SU-DHL-6 (cell line): Measurements from ENCODE around the gene PPFIA2.

Source experiments
- H2AFZ ChIP-seq: fragments of 200-600 bp; sonication (generic); 2 replicates; pipeline ENCODE4 v1.6.1; 2014; ENCODE audit warnings: low read depth, mild to moderate bottlenecking, moderate library complexity, mixed read lengths, antibody characterized with exemption, low read length; ENCODE audit not compliant: severe bottlenecking
- H3F3A ChIP-seq: fragments of 200-600 bp; shearing (Covaris generic); 2 replicates; pipeline ENCODE4 v1.6.0; 2016; ENCODE audit warnings: antibody characterized with exemption, mild to moderate bottlenecking; ENCODE audit not compliant: insufficient read depth
- H3K27ac ChIP-seq: fragments of 200-600 bp; sonication (generic); 2 replicates; pipeline ENCODE4 v1.5.1; 2016; ENCODE audit warnings: low read depth, mild to moderate bottlenecking, low read length, moderate library complexity, mixed read lengths
- H3K27me3 ChIP-seq: fragments of 200-600 bp; sonication (generic), shearing (Covaris generic); 2 replicates; pipeline ENCODE4 v1.6.0; 2014; ENCODE audit warnings: mild to moderate bottlenecking, low read length
- H3K36me3 ChIP-seq: fragments of 200-600 bp; sonication (generic); 2 replicates; pipeline ENCODE4 v1.6.1; 2014; ENCODE audit warnings: mild to moderate bottlenecking, low read length, mixed read lengths
- H3K4me2 ChIP-seq: fragments of 300-600, 200-600 bp; shearing (Covaris generic), sonication (generic); 2 replicates; pipeline ENCODE4 v1.6.0; 2014; ENCODE audit warnings: low read length, low read depth, mild to moderate bottlenecking; ENCODE audit not compliant: poor library complexity, severe bottlenecking
- H3K4me3 ChIP-seq: fragments of 200-600 bp; sonication (generic); 2 replicates; pipeline ENCODE4 v1.5.1; 2014; ENCODE audit warnings: antibody characterized with exemption, low read length, mild to moderate bottlenecking, mixed read lengths; ENCODE audit not compliant: insufficient read depth, poor library complexity, severe bottlenecking
- H3K79me2 ChIP-seq: fragments of 200-600 bp; sonication (generic); 2 replicates; pipeline ENCODE4 v1.6.1; 2014; ENCODE audit warnings: mild to moderate bottlenecking, low read length, moderate library complexity; ENCODE audit not compliant: insufficient read depth
- H3K9ac ChIP-seq: fragments of 200-600 bp; sonication (generic); 2 replicates; pipeline ENCODE4 v1.7.0; 2014; ENCODE audit warnings: mild to moderate bottlenecking, low read length
- H3K9me2 ChIP-seq: fragments of 200-600 bp; sonication (generic); replicated peaks from 2 replicates; pipeline ENCODE4 v1.6.1; 2014; ENCODE audit warnings: low read length; ENCODE audit not compliant: insufficient read depth
- H3K9me3 ChIP-seq: fragments of 200-600 bp; sonication (generic); 2 replicates; pipeline ENCODE4 v1.6.1; 2014; ENCODE audit warnings: low read length, mixed read lengths; ENCODE audit not compliant: insufficient read depth
- H4K20me1 ChIP-seq: fragments of 200-600 bp; sonication (generic); 2 replicates; pipeline ENCODE4 v1.6.1; 2014; ENCODE audit warnings: low read depth, mild to moderate bottlenecking, antibody characterized with exemption, low read length, moderate library complexity, mixed read lengths
- CTCF ChIP-seq: fragments of 200-600 bp; sonication (generic); IDR thresholded peaks from one replicate; pipeline ENCODE4 v1.5.1; 2017; ENCODE audit warnings: antibody characterized with exemption, mild to moderate bottlenecking, low read length, moderate library complexity; ENCODE audit not compliant: insufficient read depth, poor library complexity, severe bottlenecking
- EZH2phosphoT487 ChIP-seq: fragments of 200-600 bp; sonication (generic), shearing (Covaris generic); conservative IDR thresholded peaks from 2 replicates; pipeline ENCODE4 v1.6.1; 2018; ENCODE audit warnings: mild to moderate bottlenecking, antibody characterized with exemption, low read length, moderate library complexity, mixed read lengths

The PPFIA2 gene

GRCh38 chr12:81627336-81628189 is 131.6 kb downstream of the PPFIA2 start:
- Histone ChIP-seq H3K4me2 (no peak overlapping the region), H3K36me3 (no peaks in the 10 kb centered on the region), H3K9me2 (no peaks in the 10 kb centered on the region), H3K9me3 (no peaks in the 10 kb centered on the region), H3K27me3 (no peaks in the 10 kb centered on the region), H4K20me1 (no peaks in the 10 kb centered on the region), H3K4me3 (no peak overlapping the region), H3K27ac (no peak overlapping the region), H2AFZ (no peak overlapping the region), H3F3A (no peaks in the 10 kb centered on the region), H3K9ac (no peak overlapping the region), H3K79me2 (no peaks in the 10 kb centered on the region)
- TF ChIP-seq EZH2phosphoT487 (no peak), CTCF (peak; percentile 40)

GRCh38 chr12:81626406-81626805 is 132.7 kb downstream of the PPFIA2 start:
- TF ChIP-seq EZH2phosphoT487 (no peak), CTCF (no peak)
- Histone ChIP-seq H4K20me1 (no peaks in the 10 kb centered on the region), H3K4me3 (no peak overlapping the region), H3K9me3 (no peaks in the 10 kb centered on the region), H2AFZ (no peak overlapping the region), H3K27ac (no peak overlapping the region), H3K4me2 (no peak overlapping the region), H3K9me2 (no peaks in the 10 kb centered on the region), H3F3A (no peaks in the 10 kb centered on the region), H3K79me2 (no peaks in the 10 kb centered on the region), H3K27me3 (no peaks in the 10 kb centered on the region), H3K9ac (no peak overlapping the region), H3K36me3 (no peaks in the 10 kb centered on the region)

DNA sequence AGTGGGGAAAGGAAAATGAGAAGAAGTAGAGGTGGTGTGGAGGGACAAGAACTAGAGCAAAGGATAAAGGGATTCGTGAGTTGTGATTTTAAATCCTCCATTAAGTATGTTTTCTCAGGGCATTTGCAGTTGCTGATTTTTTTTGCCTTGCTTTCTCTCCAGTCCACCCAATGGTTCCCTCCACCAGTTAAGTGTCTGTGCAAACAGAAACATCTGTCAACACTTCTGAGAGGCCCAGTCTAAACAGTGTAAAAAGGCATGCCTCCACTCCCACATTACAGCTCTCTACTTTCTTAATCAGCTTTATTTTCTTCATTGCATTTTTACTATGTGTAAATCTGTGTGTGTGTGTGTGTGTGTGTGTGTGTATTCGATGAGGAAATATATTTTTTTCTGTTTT is 141.2 kb downstream of the PPFIA2 start:
- no peak overlapping the region for H2AFZ ChIP-seq
- H3K27ac ChIP-seq, result no peak overlapping the region
- no peak overlapping the region for H3K4me2 ChIP-seq
- no peaks in the 10 kb centered on the region for H3K9me3 ChIP-seq
- H3K36me3 ChIP-seq, result no peaks in the 10 kb centered on the region
- no peaks in the 10 kb centered on the region for H3K79me2 ChIP-seq
- H3K27me3 ChIP-seq, result no peaks in the 10 kb centered on the region
- H3K9ac ChIP-seq, result no peak overlapping the region
- no peak for TF ChIP-seq EZH2phosphoT487
- TF ChIP-seq CTCF, result no peak
- no peak overlapping the region for H3K4me3 ChIP-seq
- no peaks in the 10 kb centered on the region for H3K9me2 ChIP-seq
- H4K20me1 ChIP-seq, result no peaks in the 10 kb centered on the region
- H3F3A ChIP-seq, result no peaks in the 10 kb centered on the region
